ENCODE measurements around the gene SELENOH. TPM values are rescaled to one million over a fixed set of nuclear protein-coding genes. Genes with fewer than 3 reads are reported as not detected.
A peak's percentile ranks its signal among the peaks of the same experiment; 100 is the strongest.

The SELENOH gene
- total and polyA plus RNA-seq, 9 of the 15 experiments (the other 6 are each of a cell fraction or from before 2014, with no cell fraction given): 16.6 to 299 (median 118) TPM

DNA sequence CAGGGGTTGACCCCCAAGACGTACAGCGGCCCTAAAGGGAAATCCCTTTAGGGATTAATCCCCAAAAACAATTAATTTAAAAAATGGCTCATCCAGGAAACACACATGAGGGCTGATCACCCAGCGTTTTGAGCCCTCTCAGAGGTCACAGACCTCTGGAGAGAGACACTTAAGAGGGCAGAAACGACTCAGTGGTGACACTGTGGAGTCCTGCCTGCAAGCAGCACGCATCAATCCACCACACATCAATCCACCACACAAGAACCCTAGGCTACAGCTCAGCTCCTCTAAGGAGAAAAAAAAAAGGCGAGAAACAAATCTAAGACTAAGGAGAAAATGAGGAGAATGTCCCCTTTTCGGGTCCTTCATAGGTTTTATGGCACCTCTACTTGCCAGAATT lies 12.5 kb upstream of the SELENOH start:
- Histone ChIP-seq H4K20me1 (replicated peaks; ENCODE audit: control insufficient read depth, insufficient read depth, low read length) (no peaks in the 10 kb centered on the region), H3K9ac (ENCODE audit: insufficient read depth in 1 of 2, low read depth in 2 of 2, low read length in 2 of 2) (peak overlapping the region in 1 of 2 experiments; percentile 6; a peak in 1 of 4 replicates), H3K9me3 (replicated peaks; ENCODE audit: control insufficient read depth, insufficient read depth, low read depth, low read length) (no peaks in the 10 kb centered on the region), H3K4me3 (no peak overlapping the region), H3K4me1 (replicated peaks in 1 of 2; ENCODE audit: control insufficient read depth in 2 of 2, insufficient read depth in 2 of 2, low read length in 2 of 2) (peaks cover 0 to 4% of the 10 kb centered on the region in 2 experiments; a peak in 4 of 5 replicates), H3K27me3 (ENCODE audit: control insufficient read depth in 2 of 2, insufficient read depth in 2 of 2, low read length in 2 of 2) (no peaks in the 10 kb centered on the region), H3K36me3 (ENCODE audit: control insufficient read depth, insufficient read depth, low read length) (peaks cover 60% of the 10 kb centered on the region; the same call in 2 of the 3 replicates), H2AFZ (ENCODE audit: low read depth, low read length) (no peak overlapping the region), H3K4me2 (ENCODE audit: insufficient read depth, low read length) (no peak overlapping the region), H3K9me1 (ENCODE audit: control insufficient read depth, insufficient read depth, low read length) (no peaks in the 10 kb centered on the region), H3K27ac (ENCODE audit: extremely low read depth, low read depth, low read length) (peak overlapping the region; percentile 1; the same call in 1 of the 3 replicates), H3K79me2 (ENCODE audit: control insufficient read depth, insufficient read depth, low read length) (peaks cover 93% of the 10 kb centered on the region)
- no peak for FAIRE-seq
- DNase-seq (ENCODE audit: extremely low read depth in 1 of 4, low spot score in 3 of 4): no peak
- TF ChIP-seq SMAD3 (CRISPR knock-in tag; conservative IDR thresholded peaks at IDR 0.05): no peak
- no peak for TF ChIP-seq CCAR2 (IDR thresholded peaks at IDR 0.05; ENCODE audit: low read depth, low read length)
- TF ChIP-seq, protein P1, sequence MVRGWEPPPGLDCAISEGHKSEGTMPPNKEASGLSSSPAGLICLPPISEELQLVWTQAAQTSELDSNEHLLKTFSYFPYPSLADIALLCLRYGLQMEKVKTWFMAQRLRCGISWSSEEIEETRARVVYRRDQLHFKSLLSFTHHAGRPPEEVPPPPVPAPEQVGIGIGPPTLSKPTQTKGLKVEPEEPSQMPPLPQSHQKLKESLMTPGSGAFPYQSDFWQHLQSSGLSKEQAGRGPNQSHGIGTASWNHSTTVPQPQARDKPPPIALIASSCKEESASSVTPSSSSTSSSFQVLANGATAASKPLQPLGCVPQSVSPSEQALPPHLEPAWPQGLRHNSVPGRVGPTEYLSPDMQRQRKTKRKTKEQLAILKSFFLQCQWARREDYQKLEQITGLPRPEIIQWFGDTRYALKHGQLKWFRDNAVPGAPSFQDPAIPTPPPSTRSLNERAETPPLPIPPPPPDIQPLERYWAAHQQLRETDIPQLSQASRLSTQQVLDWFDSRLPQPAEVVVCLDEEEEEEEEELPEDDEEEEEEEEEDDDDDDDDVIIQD (CRISPR knock-in tag; IDR thresholded peaks at IDR 0.05): no peak
- no peak for TF ChIP-seq ZNF224 (CRISPR knock-in tag; IDR thresholded peaks at IDR 0.05)
- TF ChIP-seq NONO (IDR thresholded peaks at IDR 0.05; ENCODE audit: low read depth in 2 of 2, low read length in 1 of 2): no peak
- TF ChIP-seq NFATC3 (IDR thresholded peaks at IDR 0.05): no peak
- no peak for TF ChIP-seq RNF2 (IDR thresholded peaks at IDR 0.05)
- no peak for TF ChIP-seq GTF2E2 (tag; IDR thresholded peaks at IDR 0.05)
- TF ChIP-seq, protein P2, sequence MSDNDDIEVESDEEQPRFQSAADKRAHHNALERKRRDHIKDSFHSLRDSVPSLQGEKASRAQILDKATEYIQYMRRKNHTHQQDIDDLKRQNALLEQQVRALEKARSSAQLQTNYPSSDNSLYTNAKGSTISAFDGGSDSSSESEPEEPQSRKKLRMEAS (CRISPR knock-in tag; IDR thresholded peaks at IDR 0.05): no peak
- TF ChIP-seq, protein P3, sequence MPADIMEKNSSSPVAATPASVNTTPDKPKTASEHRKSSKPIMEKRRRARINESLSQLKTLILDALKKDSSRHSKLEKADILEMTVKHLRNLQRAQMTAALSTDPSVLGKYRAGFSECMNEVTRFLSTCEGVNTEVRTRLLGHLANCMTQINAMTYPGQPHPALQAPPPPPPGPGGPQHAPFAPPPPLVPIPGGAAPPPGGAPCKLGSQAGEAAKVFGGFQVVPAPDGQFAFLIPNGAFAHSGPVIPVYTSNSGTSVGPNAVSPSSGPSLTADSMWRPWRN (IDR thresholded peaks at IDR 0.05; ENCODE audit: low read depth): no peak
- no peak for TF ChIP-seq ZNF695 (CRISPR knock-in tag; IDR thresholded peaks at IDR 0.05)
- no peak for TF ChIP-seq SRSF3 (IDR thresholded peaks at IDR 0.05; ENCODE audit: insufficient read depth, low read length)
- no peak for TF ChIP-seq CBX2 (IDR thresholded peaks at IDR 0.05; ENCODE audit: insufficient read depth, low read length, poor library complexity, severe bottlenecking)
- TF ChIP-seq RBFOX2 (IDR thresholded peaks at IDR 0.05; ENCODE audit: low read depth, low read length): no peak
- no peak for TF ChIP-seq MTF1 (CRISPR knock-in tag; IDR thresholded peaks at IDR 0.05; ENCODE audit: borderline replicate concordance)
- TF ChIP-seq, protein P4, sequence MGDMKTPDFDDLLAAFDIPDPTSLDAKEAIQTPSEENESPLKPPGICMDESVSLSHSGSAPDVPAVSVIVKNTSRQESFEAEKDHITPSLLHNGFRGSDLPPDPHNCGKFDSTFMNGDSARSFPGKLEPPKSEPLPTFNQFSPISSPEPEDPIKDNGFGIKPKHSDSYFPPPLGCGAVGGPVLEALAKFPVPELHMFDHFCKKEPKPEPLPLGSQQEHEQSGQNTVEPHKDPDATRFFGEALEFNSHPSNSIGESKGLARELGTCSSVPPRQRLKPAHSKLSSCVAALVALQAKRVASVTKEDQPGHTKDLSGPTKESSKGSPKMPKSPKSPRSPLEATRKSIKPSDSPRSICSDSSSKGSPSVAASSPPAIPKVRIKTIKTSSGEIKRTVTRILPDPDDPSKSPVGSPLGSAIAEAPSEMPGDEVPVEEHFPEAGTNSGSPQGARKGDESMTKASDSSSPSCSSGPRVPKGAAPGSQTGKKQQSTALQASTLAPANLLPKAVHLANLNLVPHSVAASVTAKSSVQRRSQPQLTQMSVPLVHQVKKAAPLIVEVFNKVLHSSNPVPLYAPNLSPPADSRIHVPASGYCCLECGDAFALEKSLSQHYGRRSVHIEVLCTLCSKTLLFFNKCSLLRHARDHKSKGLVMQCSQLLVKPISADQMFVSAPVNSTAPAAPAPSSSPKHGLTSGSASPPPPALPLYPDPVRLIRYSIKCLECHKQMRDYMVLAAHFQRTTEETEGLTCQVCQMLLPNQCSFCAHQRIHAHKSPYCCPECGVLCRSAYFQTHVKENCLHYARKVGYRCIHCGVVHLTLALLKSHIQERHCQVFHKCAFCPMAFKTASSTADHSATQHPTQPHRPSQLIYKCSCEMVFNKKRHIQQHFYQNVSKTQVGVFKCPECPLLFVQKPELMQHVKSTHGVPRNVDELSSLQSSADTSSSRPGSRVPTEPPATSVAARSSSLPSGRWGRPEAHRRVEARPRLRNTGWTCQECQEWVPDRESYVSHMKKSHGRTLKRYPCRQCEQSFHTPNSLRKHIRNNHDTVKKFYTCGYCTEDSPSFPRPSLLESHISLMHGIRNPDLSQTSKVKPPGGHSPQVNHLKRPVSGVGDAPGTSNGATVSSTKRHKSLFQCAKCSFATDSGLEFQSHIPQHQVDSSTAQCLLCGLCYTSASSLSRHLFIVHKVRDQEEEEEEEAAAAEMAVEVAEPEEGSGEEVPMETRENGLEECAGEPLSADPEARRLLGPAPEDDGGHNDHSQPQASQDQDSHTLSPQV (IDR thresholded peaks at IDR 0.05): no peak
- CTCF ChIA-PET (ENCODE audit: low intra/inter-chr PET ratio): no interaction called here
- ATAC-seq: peak; percentile 33; the same call in 2 of the 3 replicates
- POLR2A ChIA-PET: interaction anchor here (0.7 to 8.4 kb wide), 4 partner anchors 8 to 104 kb away, joined by 3 to 53 read pairs (median 6); partner anchors contain the start of genes MED19, SELENOH and TMX2
- intact Hi-C loops (cut with micrococcal nuclease): no loop called here
- in situ Hi-C loops (cut with MboI): no loop called here
- WGBS (ENCODE audit: insufficient coverage, low coverage, missing lambda C conversion rate): 62% methylated on average over 7 of the region's 7 CpGs
- BruUV-seq (replicated peaks): no TSS peak

Measured in K562 (cell line).